Spleen (tissue), 11 donors: ENCODE results near the gene PCCB. TPM values are rescaled to one million over a fixed set of nuclear protein-coding genes. Genes with fewer than 3 reads are reported as not detected.

Experiments
- DNase-seq: peaks from one replicate; pipeline ENCODE4 v3.0.0-alpha.2; 2020
- H3K27ac ChIP-seq, 8 donors: fragments of 200-600 bp; sonication (generic) in 7 of 8; 1 replicate in 4 of 8; 2 replicates in 4 of 8; pipeline versions ENCODE4 v1.5.0 to v1.8.0; 2016 to 2021; ENCODE audit warnings: inconsistent platforms in 4 of 8, mild to moderate bottlenecking in 4 of 8, moderate library complexity in 1 of 8
- H3K27me3 ChIP-seq, 7 donors: fragments of 200-600 bp; sonication (generic) in 6 of 7; replicated peaks in 1 of 7; 1 replicate in 4 of 7; 2 replicates in 3 of 7; pipeline versions ENCODE4 v1.5.0 to v1.8.0; 2016 to 2021; ENCODE audit warnings: inconsistent platforms in 3 of 7, mild to moderate bottlenecking in 1 of 7
- H3K36me3 ChIP-seq, 6 donors: fragments of 200-600 bp; sonication (generic) in 5 of 6; 1 replicate in 4 of 6; 2 replicates in 2 of 6; pipeline versions ENCODE4 v1.5.0 to v1.8.0; 2016 to 2021; ENCODE audit warnings: inconsistent platforms in 2 of 6
- H3K4me1 ChIP-seq, 6 donors: fragments of 200-600 bp; sonication (generic) in 5 of 6; 1 replicate in 3 of 6; 2 replicates in 3 of 6; pipeline versions ENCODE4 v1.5.0 to v1.8.0; 2016 to 2021; ENCODE audit warnings: inconsistent platforms in 3 of 6
- H3K4me3 ChIP-seq, 8 donors: fragments of 200-600 bp; sonication (generic) in 7 of 8; 1 replicate in 4 of 8; 2 replicates in 4 of 8; pipeline versions ENCODE4 v1.5.0 to v1.8.0; 2016 to 2021; ENCODE audit warnings: inconsistent platforms in 4 of 8, mild to moderate bottlenecking in 4 of 8, moderate library complexity in 2 of 8
- H3K9me3 ChIP-seq, 8 donors: fragments of 200-600 bp; sonication (generic) in 7 of 8; 1 replicate in 4 of 8; 2 replicates in 4 of 8; pipeline versions ENCODE4 v1.5.0 to v1.8.0; 2016 to 2021; ENCODE audit warnings: inconsistent platforms in 4 of 8
- POLR2A ChIP-seq, 3 donors: fragments of 450-650 bp; IDR thresholded peaks; one replicate each; pipeline ENCODE4 v1.5.1; 2017; ENCODE audit warnings: antibody characterized with exemption in 3 of 3, mild to moderate bottlenecking in 1 of 3
- POLR2AphosphoS5 ChIP-seq, 3 donors: sonication (generic); formaldehyde crosslinking; IDR thresholded peaks; one replicate each; pipeline ENCODE4 v1.5.1; 2017; ENCODE audit warnings: antibody characterized with exemption in 3 of 3
- WGBS, 5 donors: extraction: QIAGEN DNeasy Blood & Tissue Kit in 3 of 5; methylation state at CpG; one replicate each; pipeline versions ENCODE4 v1.1.5 to v1.1.7; 2013 to 2018; 5-methylcytosine and 5-hydroxymethylcytosine counted together
- intact Hi-C: fragments of 100-400 bp; cut with DNase I; formaldehyde crosslinking; loops from one replicate; pipeline ENCODE4 v1.15.0; 2023; ENCODE audit warnings: low total_unique reads
- polyA plus RNA-seq, 3 donors: library from polyadenylated mRNA; stranded (reverse); fragments of 200-250 nt; gene quantifications; one replicate each; pipeline ENCODE4 v1.2.1, GENCODE V29; 2013
- total RNA-seq, 7 donors: library from RNA; depleted of rRNA in 3 of 7; stranded (reverse); fragments of >200 nt in 3 of 7; fragmentation: NEBNext Ultra II Directional in 4 of 7; extraction: Animal tissue kit (Norgen Biotek cat#: 25700) in 4 of 7; gene quantifications; one replicate each; pipeline versions ENCODE4 v1.1.0 to v1.2.1, GENCODE V29; 2016 to 2021
- TF ChIP-seq, protein P1 (sequence below), 11 experiments: fragments of 200-600 bp in 7 of 11; fragments of 450-650 bp in 4 of 11; sonication (generic) in 4 of 11; IDR thresholded peaks in 8 of 11; conservative IDR thresholded peaks in 3 of 11; 1 replicate in 7 of 11; 2 replicates in 4 of 11; pipeline versions ENCODE4 v1.4.0 to v1.8.0; 2016 to 2021; ENCODE audit warnings: antibody characterized with exemption in 11 of 11, inconsistent platforms in 4 of 11, mild to moderate bottlenecking in 1 of 11
- donor health status: healthy with polysubstance abuse.
- donor health status: DM: no; HTN: no; CAD: no; lungs with moderate emphysema.
- donor health status: DM: no; HTN: no; CAD: no.
- donor health status: Bipolar disorder and iron deficiency.
- donor health status: healthy.
- donor health status: DM: no; HTN: no; CAD: no.
- donor health status: DM: yes; HTN: yes; CAD: no.

Gene PCCB
- total and polyA plus RNA-seq, 10 donors = 11.9 to 24.7 (median 19.9) TPM

DNA sequence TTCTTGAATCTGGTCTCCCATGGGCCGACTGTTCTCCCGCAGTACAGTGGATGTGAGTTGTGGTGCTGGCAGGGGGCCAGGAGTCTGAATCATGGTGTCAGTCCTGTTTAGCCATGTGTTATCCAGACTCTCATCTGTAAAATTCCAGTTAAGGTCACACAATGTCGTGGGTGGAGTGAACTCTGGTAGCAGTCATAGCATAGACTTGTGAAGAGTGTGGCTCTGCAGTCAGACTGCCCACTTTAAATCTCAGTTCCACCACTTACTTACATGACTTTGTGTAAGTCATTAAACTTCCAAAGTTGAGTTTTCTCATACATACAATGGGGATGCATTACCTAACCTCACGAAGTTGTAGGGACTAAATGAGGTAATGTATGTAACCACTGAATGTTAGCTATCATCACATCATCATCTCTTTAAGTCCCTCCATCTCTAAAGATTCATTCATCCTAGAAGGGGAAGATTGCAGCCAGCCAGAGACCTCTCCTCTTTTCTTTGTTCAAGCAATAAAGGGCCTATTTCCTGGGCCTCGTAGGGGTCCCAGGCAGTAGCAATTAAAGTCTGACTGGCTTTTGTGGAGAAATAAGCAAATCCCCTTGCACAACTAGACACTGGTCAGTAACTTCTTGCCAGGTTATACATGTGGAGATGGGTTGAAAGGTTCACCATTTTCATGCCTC, 93.9 kb downstream of the PCCB start:
- Histone ChIP-seq H3K36me3 (peaks cover 0 to 100% (median 37%) of the 10 kb centered on the region in 6 donors), H3K4me1 (peaks cover 0 to 3% (median 0%) of the 10 kb centered on the region in 6 donors), H3K27me3 (no peaks in the 10 kb centered on the region), H3K27ac (no peak overlapping the region), H3K4me3 (no peak overlapping the region), H3K9me3 (no peaks in the 10 kb centered on the region)
- intact Hi-C loops = no loop called here
- 76 to 91% (median 86%) methylated on average over 5 of the region's 5 CpGs for WGBS, 5 donors
- DNase-seq = no peak
- TF ChIP-seq POLR2A (IDR thresholded peaks at IDR 0.05) = no peak
- TF ChIP-seq, protein P1, sequence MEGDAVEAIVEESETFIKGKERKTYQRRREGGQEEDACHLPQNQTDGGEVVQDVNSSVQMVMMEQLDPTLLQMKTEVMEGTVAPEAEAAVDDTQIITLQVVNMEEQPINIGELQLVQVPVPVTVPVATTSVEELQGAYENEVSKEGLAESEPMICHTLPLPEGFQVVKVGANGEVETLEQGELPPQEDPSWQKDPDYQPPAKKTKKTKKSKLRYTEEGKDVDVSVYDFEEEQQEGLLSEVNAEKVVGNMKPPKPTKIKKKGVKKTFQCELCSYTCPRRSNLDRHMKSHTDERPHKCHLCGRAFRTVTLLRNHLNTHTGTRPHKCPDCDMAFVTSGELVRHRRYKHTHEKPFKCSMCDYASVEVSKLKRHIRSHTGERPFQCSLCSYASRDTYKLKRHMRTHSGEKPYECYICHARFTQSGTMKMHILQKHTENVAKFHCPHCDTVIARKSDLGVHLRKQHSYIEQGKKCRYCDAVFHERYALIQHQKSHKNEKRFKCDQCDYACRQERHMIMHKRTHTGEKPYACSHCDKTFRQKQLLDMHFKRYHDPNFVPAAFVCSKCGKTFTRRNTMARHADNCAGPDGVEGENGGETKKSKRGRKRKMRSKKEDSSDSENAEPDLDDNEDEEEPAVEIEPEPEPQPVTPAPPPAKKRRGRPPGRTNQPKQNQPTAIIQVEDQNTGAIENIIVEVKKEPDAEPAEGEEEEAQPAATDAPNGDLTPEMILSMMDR (IDR thresholded peaks at IDR 0.05 in 8 of 11, conservative IDR thresholded peaks at IDR 0.05 in 3 of 11) = no peak
- no peak for TF ChIP-seq POLR2AphosphoS5 (IDR thresholded peaks at IDR 0.05)

DNA sequence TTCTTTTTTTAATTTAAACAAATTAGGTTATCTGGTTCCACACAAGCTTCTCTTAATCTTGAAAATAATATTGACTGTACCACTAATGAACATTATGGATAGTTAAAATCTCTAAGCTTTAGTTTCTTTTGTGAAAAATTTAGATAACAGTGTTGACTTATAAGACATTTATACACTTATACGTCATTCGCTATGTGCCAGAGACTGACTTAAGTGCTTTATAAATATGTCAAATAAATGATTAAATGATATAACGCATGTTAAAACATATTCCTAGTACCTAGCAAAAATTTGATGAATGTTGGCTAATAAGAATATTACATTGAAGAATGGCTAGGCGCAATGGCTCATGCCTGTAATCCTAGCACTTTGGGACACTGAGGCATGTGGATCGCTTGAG, 96.3 kb downstream of the PCCB start:
- peaks cover 0 to 3% (median 0%) of the 10 kb centered on the region in 6 donors for H3K4me1 ChIP-seq
- intact Hi-C loops = no loop called here
- no peak overlapping the region for H3K4me3 ChIP-seq
- WGBS, 5 donors = 91 to 98% (median 95%) methylated on average over 5 of the region's 5 CpGs
- H3K27me3 ChIP-seq = no peaks in the 10 kb centered on the region
- H3K36me3 ChIP-seq = peaks cover 0 to 99% (median 26%) of the 10 kb centered on the region in 6 donors
- H3K9me3 ChIP-seq = no peaks in the 10 kb centered on the region
- TF ChIP-seq, protein P1 (IDR thresholded peaks at IDR 0.05 in 8 of 11, conservative IDR thresholded peaks at IDR 0.05 in 3 of 11) = no peak
- TF ChIP-seq POLR2AphosphoS5 (IDR thresholded peaks at IDR 0.05) (no peak), POLR2A (IDR thresholded peaks at IDR 0.05) (no peak)
- no peak overlapping the region for H3K27ac ChIP-seq
- no peak for DNase-seq

DNA sequence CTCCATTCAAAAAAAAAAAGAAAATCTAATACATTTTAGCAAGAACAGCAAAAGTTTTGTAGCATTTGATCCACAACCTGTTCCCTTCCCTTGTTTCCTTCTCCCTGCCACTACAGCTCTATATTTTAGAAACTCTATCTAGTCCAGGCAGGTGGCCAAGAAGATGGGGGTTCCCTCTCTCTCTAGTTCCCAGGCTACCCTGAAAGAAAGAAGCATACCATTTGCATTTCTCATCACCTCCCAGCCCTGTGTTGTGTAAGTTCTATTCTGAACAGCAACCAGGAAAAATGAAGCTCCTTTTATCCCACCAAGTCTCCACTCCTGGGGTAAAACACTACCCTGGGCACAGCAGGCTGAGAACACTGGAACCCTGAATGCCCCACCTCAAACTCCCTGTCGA, 100.0 kb downstream of the PCCB start:
- intact Hi-C loops = no loop called here
- Histone ChIP-seq H3K27me3 (no peaks in the 10 kb centered on the region), H3K4me3 (no peak overlapping the region), H3K9me3 (no peaks in the 10 kb centered on the region), H3K4me1 (no peaks in the 10 kb centered on the region), H3K36me3 (peaks cover 0 to 87% (median 7%) of the 10 kb centered on the region in 6 donors), H3K27ac (no peak overlapping the region)
- TF ChIP-seq, protein P1 (IDR thresholded peaks at IDR 0.05 in 8 of 11, conservative IDR thresholded peaks at IDR 0.05 in 3 of 11) = no peak
- TF ChIP-seq POLR2AphosphoS5 (IDR thresholded peaks at IDR 0.05) (no peak), POLR2A (IDR thresholded peaks at IDR 0.05) (no peak)
- no peak for DNase-seq
- 95 to 100% (median 97%) methylated on average over 1 of the region's 1 CpG for WGBS, 5 donors

DNA sequence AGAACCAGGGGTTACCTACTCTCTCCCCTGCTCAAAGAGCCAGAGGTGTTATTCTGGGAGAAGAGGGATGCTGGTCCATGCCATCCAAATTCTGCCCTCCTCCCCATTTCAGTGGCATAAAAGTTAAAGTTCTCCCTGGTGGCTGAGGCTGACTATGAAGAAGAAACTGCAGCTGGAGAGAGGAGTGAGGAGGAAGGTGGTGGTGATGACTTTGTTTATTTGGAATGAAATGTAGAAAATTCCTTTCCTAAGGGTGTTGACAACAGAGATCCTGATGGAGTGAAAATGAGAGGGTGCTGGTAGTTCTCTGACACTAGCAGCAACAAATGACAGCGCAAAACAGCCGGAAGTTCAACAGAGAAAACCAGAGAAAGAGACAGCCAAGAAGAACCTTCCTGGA, 100.4 kb downstream of the PCCB start:
- H3K36me3 ChIP-seq = peaks cover 0 to 83% (median 8%) of the 10 kb centered on the region in 6 donors
- no peak for DNase-seq
- H3K4me3 ChIP-seq = no peak overlapping the region
- no peaks in the 10 kb centered on the region for H3K4me1 ChIP-seq
- TF ChIP-seq POLR2A (IDR thresholded peaks at IDR 0.05) (no peak), POLR2AphosphoS5 (IDR thresholded peaks at IDR 0.05) (no peak)
- TF ChIP-seq, protein P1 (IDR thresholded peaks at IDR 0.05 in 8 of 11, conservative IDR thresholded peaks at IDR 0.05 in 3 of 11) = no peak
- H3K27me3 ChIP-seq = no peaks in the 10 kb centered on the region
- peaks cover 0 to 2% (median under 1%) of the 10 kb centered on the region in 8 donors for H3K9me3 ChIP-seq
- intact Hi-C loops = no loop called here
- no peak overlapping the region for H3K27ac ChIP-seq
- WGBS, 5 donors = 84 to 97% (median 94%) methylated on average over 2 of the region's 2 CpGs
